ENCODE data around the gene PAX2.

Gene PAX2

DNA sequence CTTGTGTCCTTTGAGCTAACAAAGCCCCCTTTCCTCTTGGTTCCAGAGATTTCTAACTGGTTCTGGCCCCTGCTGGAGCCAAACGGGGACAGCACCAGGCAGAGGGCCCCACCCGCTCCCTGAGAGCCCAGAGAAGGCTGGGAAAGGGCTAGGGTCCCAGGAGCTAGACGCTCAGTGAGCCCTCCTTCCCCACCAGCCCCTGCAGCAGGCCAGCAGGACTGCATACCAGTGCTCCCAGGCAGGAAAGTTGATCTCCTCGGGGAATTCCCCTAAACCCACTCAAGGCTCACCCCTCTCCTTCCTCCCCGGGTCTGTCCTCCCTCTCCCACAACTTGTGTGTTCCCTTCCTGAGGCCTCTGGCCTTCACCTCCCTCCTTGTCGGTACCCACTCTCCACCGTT, 47.7 kb downstream of the PAX2 start:
- no peak for DNase-seq

GRCh38 chr10:100799881-100800280, 54.5 kb downstream of the PAX2 start:
- DNase-seq = no peak

DNA sequence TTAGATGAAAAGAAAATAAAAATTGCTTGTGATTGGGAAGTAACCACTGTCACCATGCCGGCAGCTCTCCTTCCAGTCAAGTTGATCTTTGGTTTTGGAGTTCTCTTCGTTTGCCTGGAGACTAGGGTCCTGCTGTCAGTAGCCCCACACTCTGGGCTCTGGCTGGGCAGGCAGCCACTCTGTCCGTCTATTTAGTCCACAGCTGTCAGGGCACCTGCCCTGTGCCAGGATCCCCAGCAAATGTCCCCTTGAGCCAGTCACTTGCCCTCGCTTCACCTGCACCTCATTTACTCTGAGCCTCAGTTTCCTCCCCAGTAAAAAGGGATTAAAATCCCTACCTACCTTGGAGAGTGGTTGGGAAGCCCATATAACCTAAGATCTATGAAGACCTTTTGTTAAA, 55.5 kb downstream of the PAX2 start:
- no peak for DNase-seq

DNA sequence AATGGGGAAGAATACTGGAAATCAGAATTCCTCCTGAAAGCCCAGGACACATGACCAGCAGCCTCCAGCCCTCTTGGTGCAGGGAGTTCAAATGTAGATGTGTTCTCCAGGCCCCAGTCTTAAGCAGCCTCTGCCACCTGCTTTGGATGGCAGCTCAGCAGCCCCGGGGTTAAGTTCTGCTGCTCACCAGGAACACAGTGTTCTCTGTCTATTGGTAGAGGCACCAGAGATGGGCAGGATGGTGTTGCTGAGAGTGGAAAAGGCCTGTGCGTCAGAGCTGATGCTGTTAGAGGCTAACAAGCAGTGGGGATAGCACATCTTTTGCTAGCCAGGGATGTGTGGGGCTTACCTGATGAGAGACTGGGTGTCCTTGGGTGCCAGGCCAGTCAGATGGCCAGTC, 56.8 kb downstream of the PAX2 start:
- no peak for DNase-seq

DNA sequence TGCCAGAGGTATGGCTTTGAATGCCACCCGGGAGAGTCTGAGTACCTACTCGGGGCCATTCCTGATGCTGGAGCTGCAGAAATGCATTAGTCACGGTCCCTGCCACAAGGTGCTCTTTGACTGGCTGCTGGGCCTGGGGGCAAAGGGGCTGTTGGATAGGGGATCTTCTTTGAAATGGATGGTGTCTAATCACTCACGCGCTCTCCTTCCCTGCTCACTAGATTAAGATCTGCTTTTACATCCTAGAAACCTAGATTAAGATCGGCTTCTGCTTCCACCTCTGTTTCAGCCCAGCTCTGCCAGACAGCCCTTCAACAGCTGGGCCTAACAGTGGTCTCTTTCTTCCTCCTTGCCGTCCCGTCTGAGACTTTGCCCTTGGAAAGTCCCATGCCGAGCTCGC, 57.2 kb downstream of the PAX2 start:
- no peak for DNase-seq

DNA sequence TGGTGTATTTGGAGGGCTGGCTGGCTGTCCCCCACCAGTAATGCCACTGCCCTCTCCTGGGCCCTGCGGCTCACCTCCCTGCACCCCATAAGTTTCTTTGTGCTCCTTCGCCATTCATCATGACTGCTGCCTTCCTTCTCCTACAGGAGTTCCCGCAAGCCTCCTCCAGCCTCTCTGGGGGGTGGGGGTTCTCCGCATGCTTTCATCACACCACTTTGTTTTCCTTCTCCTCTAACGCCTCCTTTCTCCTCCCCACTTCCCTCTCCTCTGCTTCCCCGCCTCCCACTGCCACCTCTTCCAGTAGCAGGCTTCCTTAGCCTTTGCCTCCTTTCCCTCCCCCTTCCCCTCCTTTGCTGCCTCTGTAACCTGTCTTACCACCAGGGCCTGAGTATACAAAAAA, 58.1 kb downstream of the PAX2 start:
- DNase-seq = no peak

- DNase-seq = no peak
Measured at GRCh38 chr10:100803908-100804307, 58.5 kb downstream of the PAX2 start.

DNA sequence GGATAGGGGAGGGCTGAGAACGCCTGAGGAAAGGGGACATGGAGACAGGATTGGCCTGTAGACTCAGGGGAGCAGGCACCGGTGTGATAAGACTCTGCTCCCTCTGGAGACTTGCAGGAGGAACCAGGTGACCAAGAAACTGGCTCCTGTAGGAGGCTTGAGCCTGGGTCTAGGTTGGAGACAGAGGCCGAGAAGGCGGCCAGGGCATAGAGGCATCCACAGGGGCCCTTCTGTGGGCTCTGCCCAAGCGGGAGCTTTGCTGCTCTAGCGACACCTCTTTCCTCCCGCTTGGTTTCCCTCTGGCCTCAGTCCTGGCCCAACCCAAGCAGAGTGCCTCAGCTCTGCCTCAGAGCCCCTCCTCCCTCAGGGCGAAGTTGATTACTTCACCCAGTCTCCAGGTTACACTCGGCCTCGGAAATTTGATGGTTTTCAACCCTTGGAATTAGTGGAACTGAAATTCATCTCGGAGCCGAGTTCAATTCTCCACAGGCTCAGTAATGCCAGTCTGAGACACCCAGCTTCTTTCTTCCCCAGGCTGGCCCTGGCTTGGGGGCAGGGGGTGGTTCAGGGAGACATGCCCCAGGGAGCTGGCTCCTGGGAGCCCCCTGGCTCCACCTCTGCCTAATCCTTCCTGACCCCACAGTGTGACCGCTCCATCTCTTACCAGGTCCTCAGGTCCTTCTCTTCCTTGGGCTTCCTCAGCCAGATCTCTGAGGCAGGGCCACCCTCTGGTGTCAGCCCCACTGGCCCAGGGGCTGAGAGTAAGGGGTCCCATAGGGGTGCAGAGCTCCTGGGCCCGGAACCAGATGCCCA, 60.4 kb downstream of the PAX2 start:
- no peak for DNase-seq

GRCh38 chr10:100806356-100806645, 60.9 kb downstream of the PAX2 start:
- no peak for DNase-seq

DNA sequence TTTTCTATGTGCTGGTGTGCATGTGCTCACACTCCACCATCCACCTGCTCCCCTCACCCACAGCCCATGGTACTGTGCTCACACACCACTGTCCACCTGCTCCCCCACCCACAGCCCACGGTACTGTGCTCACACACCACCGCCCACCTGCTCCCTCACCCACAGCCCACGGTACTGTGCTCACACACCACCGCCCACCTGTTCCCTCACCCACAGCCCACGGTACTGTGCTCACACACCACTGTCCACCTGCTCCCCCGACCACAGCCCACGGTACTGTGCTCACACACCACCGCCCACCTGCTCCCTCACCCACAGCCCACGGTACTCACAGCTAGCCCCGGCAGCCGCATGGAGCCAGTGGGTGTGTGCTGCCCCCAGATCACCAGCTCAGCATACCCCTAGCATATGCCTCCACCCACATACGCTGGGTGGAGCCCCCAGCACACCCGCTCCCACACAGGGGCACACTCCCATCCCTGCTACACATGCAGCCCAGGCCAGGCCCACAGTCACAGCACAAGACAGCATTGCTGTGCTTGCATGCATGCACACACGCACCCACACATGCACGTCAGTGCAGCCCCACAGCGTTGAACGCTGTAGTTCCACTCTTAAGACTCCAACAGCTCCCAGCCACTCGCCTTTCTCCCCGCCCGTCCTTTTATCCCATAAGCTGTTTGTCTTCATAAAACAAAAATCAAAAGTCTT, 62.0 kb downstream of the PAX2 start:
- no peak for DNase-seq

GRCh38 chr10:100808876-100809275, 63.5 kb downstream of the PAX2 start:
- no peak for DNase-seq

- DNase-seq = no peak
Measured at GRCh38 chr10:100810091-100810834, 64.9 kb downstream of the PAX2 start.

- no peak for DNase-seq
Measured at GRCh38 chr10:100810835-100811116, 65.4 kb downstream of the PAX2 start.

DNA sequence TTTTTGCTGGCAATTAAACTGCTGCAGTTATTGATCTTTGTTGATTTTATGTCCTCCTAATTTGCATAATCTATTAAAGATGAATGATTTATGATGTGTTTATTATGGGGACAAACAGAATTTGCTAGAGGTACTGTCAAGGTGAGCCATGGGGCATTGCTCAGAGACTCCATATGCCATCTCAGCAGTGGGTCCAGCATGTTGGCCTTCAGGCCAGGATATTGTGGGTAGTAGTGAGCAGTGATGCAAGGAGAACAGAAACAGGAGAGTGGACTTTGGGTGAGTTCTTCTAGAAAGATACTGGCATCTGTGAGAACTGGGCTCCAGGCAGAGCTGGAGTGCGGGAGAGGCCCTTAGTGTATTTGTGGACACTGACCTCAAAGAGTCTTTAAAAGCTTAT, 65.9 kb downstream of the PAX2 start:
- no peak for DNase-seq

DNA sequence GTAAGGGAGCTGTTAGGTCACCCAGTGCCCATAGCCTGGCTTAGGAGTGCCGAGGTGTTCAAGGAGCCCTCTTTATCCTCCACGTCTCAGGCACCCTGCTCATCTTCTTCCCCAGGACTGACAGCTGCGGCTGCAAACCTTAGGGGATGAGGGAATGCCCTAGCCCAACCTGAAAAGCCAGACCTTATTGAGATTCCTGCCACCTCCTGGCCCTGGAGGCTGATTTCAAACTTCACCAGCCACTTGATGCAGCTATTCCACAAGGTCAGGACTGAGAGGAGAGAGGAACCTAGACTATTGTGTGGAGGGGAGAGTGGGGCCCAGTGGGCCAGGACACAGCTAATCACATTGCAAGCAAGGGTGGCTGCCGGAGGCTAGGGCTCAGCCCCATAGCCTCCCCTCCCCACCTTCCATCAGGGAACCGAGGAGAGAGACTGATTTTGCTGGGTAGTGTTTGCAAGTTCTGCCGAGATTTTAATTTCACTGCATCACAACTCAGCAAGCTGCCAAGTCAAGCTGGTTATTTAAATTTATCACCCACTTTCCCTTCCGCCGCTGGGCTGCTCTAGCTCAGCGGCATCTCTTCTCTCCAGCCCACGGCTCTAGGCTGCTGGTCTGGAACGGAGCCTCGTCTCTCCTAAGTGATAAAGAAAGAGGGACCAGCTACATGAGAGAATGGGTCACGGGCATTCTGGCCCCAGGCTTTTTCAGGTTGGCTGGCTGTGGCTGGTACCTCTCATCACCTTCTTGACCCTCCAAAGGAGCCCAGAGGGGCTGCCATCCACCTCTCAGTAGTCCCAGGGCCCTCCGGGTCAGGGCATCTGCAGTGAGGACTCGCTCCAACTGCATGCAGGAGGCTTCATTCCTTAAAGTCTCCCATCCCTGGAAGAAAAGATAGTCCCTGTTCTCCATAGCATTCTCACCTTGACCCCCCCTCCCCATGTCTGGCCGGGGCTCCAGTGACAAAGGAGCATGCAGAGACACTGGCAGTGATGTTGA, 66.7 kb downstream of the PAX2 start:
- DNase-seq = no peak

DNA sequence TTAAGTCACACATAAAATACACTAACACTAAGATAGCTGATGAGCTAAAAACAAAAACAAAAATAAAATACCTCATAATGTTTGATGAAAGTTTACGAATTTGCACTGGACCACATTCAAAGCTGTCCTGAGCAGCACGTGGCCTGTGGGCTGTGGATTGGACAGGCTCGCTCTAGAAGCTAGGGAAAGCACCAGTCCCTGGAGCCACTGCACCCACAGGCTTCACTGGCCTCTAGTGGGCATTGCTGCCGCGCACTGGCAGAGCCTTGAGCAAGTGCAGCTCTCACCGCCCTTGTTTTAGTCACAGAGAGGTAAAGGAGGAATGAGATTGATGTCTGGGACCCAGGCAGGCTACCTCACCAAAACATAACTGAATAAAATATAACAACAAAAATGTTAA, 67.6 kb downstream of the PAX2 start:
- no peak for DNase-seq

DNA sequence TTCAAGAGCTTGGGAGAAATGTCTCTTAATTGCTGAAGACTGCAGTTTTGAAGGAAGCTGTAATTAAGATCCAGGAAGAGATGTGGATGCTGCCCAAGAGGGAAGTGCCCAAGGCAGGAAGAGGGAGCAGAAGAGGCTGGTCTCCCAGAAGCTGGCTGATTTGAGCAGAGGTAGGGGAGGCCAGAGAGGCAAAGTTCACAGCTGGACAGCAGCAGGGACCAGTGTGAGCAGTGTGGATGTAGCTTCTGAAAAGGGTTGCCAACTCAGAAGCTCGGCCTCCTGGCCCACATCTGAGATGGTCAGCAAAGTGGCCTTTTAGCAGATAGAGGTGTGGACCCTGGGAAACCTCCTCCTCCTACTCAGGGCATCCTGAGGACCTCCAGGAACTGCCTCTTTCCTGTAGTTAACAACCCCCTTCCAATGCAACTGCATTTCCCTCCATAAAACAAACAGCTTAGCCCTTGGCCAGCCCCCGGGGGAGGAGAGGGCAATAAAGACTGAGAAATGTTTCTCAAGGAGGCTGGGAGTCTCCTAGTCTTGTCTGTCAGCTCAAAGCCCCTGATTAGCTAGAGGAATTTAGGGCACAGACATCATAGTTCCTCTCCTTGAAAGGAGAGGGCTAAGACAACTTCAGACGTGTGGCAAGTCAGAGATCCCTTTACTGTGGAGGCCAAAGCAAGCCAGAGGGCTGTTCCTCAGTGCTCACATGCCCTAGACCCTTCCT, 69.5 kb downstream of the PAX2 start:
- DNase-seq = no peak

GRCh38 chr10:100816671-100817070, 71.3 kb downstream of the PAX2 start:
- no peak for DNase-seq

DNA sequence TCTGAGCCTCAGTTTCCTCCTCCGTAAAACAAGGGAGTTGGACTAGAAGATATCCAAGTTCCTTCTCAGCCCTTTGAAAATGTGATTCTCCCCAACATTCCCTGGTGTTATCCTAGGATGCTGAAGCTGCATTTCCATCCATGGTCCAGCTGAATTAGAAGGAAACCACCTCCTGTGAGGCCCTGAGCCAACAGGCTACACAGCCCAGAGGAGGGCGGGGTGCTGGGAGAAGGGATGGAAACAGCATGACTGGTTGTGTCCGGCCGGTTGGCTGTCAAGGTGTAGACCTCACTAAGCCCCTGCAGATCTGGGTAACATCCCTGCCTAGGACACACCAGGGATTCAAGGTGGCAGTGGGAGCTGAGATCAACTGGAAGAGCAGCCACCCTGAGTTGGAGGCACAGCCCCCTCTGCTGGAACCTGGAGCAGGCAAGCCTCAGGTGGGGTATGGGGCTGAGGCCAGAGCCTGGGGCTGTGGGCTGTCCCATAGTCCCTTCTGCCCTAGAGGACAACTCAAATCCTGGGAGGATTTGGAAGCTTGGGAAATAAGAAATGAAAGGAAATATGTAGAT, 72.0 kb downstream of the PAX2 start:
- DNase-seq = no peak

DNA sequence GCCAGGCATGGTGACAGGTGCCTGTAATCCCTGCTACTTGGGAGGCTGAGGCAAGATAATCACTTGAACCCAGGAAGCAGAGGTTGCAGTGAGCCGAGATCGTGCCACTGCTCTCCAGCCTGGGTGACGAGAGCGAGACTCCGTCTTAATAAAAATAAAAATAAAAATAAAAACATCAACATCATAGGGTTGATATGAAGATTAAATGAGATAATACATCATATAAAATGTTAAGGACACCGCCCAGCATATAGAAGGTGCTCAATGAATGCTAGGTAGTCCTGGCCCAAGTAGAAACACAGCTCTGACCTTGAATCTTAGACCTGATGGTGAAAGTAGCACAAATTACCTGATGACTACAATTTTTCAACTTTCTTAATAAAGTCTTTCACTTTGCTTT, 74.0 kb downstream of the PAX2 start:
- DNase-seq = no peak

DNA sequence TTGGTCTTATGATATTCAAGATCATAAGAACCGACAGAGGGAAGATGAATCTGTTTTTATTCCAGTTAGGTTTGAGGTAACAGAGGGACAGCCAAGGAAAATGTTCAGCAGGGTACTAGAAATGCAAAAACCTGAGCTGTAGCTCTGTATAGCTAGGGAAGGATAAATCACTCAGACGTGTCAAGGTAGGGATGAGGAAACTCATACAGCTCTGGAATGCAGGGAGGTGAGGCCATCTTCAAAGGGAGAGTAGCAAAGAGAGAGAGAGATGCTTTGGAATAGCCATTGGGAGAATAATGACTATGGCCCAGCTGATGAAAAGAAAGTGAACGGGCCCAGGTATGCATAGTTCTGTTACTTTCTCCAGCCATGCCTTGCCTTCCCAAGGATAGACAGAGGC, 77.8 kb downstream of the PAX2 start:
- no peak for DNase-seq

- DNase-seq = no peak
Measured at GRCh38 chr10:100824886-100825285, 79.5 kb downstream of the PAX2 start.
